MV-4-11 (cell line): ENCODE results near the gene DYNC2H1.
A peak's percentile ranks its signal among the peaks of the same experiment; 100 is the strongest.

Experiments used
- DNase-seq: peaks from one replicate; lab custom pipeline; 2025; lab: John Stamatoyannopoulos, UW

DYNC2H1 gene

GRCh38 chr11:103108933-103109817 is at the start of gene DYNC2H1:
TSS of gene DYNC2H1 (plus strand) at chr11:103109426. CDS start at chr11:103109575, 149 bp downstream.
- DNase-seq, result peak; percentile 92

GRCh38 chr11:103061656-103062055 is 47.6 kb upstream of the DYNC2H1 start:
- no peak for DNase-seq

- peak; percentile 65 for DNase-seq
Measured at GRCh38 chr11:103067118-103067517, 42.1 kb upstream of the DYNC2H1 start.

- DNase-seq, result no peak
Measured at GRCh38 chr11:103069367-103069766, 39.9 kb upstream of the DYNC2H1 start.

- no peak for DNase-seq
Measured at GRCh38 chr11:103070142-103070541, 39.1 kb upstream of the DYNC2H1 start.

GRCh38 chr11:103071008-103071407 is 38.2 kb upstream of the DYNC2H1 start:
- DNase-seq, result no peak

GRCh38 chr11:103076361-103076760 is 32.9 kb upstream of the DYNC2H1 start:
- peak; percentile 59 for DNase-seq

- peak; percentile 80 for DNase-seq
Measured at GRCh38 chr11:103077554-103077953, 31.7 kb upstream of the DYNC2H1 start.

- no peak for DNase-seq
Measured at GRCh38 chr11:103078710-103079109, 30.5 kb upstream of the DYNC2H1 start.

GRCh38 chr11:103079833-103080232 is 29.4 kb upstream of the DYNC2H1 start:
- DNase-seq, result peak; percentile 26

- DNase-seq, result no peak
Measured at GRCh38 chr11:103085758-103086365, 23.4 kb upstream of the DYNC2H1 start.

- DNase-seq, result no peak
Measured at GRCh38 chr11:103086461-103086860, 22.8 kb upstream of the DYNC2H1 start.

- DNase-seq, result peak; percentile 6
Measured at GRCh38 chr11:103091064-103091800, 18.0 kb upstream of the DYNC2H1 start.

- peak; percentile 90 for DNase-seq
Measured at GRCh38 chr11:103091801-103092524, 17.3 kb upstream of the DYNC2H1 start, which contains the start of gene DCUN1D5. TSS of gene DCUN1D5 (minus strand) at chr11:103092160. CDS start at chr11:103091872, 288 bp downstream.

GRCh38 chr11:103097279-103097678 is 11.9 kb upstream of the DYNC2H1 start:
- no peak for DNase-seq

GRCh38 chr11:103109818-103110388 is 677 bp downstream of the DYNC2H1 start:
- no peak for DNase-seq

GRCh38 chr11:103110391-103110790 is 1.2 kb downstream of the DYNC2H1 start:
- DNase-seq, result no peak

- no peak for DNase-seq
Measured at GRCh38 chr11:103111400-103111799, 2.2 kb downstream of the DYNC2H1 start.

- no peak for DNase-seq
Measured at GRCh38 chr11:103112364-103112763, 3.1 kb downstream of the DYNC2H1 start.

- no peak for DNase-seq
Measured at GRCh38 chr11:103114836-103115235, 5.6 kb downstream of the DYNC2H1 start.

GRCh38 chr11:103125462-103125861 is 16.2 kb downstream of the DYNC2H1 start:
- DNase-seq, result no peak
